HEK293T (cell line): ENCODE results near the gene SYNDIG1L.

ENCODE experiments used
- FOXM1 ChIP-seq: fragments of 450-650 bp; IDR thresholded peaks from 2 replicates; pipeline ENCODE4 v1.6.1; 2017; ENCODE audit warnings: mild to moderate bottlenecking, borderline replicate concordance
- PKNOX1 ChIP-seq: fragments of 450-650 bp; IDR thresholded peaks from 2 replicates; pipeline ENCODE4 v1.6.1; 2016
- SUZ12 ChIP-seq: fragments of 450-650 bp; IDR thresholded peaks from 2 replicates; pipeline ENCODE4 v1.6.1; 2016; ENCODE audit warnings: mild to moderate bottlenecking
- TARDBP ChIP-seq: fragments of 450-650 bp; IDR thresholded peaks from 2 replicates; pipeline ENCODE4 v1.6.1; 2016

GRCh38 chr14:74364271-74364880 is 61.6 kb downstream of the SYNDIG1L start:
- TF ChIP-seq SUZ12, result no peak
- TF ChIP-seq TARDBP, result no peak
- no peak for TF ChIP-seq PKNOX1
- no peak for TF ChIP-seq FOXM1
